ENCODE results near the gene ODAD4.

- no peak for TF ChIP-seq POLR2AphosphoS5 (IDR thresholded peaks at IDR 0.05; ENCODE audit: borderline replicate concordance, low read depth, low read length)
- TF ChIP-seq EZH2 (IDR thresholded peaks at IDR 0.05), result no peak
- TF ChIP-seq FOXP2 (optimal IDR thresholded peaks at IDR 0.05; ENCODE audit: control extremely low read depth, extremely low read length, insufficient read depth), result no peak
These were observed 39.0 kb upstream of the ODAD4 start for GRCh38 chr17:41891135-41892020.

All from SK-N-MC (cell line).